CD4-positive, alpha-beta T cell (primary cell): ENCODE data around the gene CHCHD2. TPM values are rescaled to one million over a fixed set of nuclear protein-coding genes. Genes with fewer than 3 reads are reported as not detected.
"Not testable (repeated sequence)": the region's sequence is repeated elsewhere in the genome, so short reads cannot be mapped to it uniquely, and the experiment has no call there.

ENCODE experiments used
- ATAC-seq: fragments of 200-7000 bp; cut with Tn5 transposase; one replicate; pipeline ENCODE4 v1.10.0; 2022; ENCODE audit warnings: mild to moderate bottlenecking; ENCODE audit not compliant: poor library complexity
- CTCF ChIA-PET: fragments of 350-600 bp; sonication (Branson Sonifier 250); formaldehyde crosslinking; loops from one replicate; lab custom pipeline; 2021; ENCODE audit warnings: antibody characterized with exemption, inconsistent platforms; lab: Charles Lee
- POLR2A ChIA-PET: fragments of 350-600 bp; sonication (Branson Sonifier 250); formaldehyde crosslinking; loops from one replicate; lab custom pipeline; 2021; ENCODE audit warnings: antibody characterized with exemption, inconsistent platforms; lab: Charles Lee
- DNase-seq, 14 experiments: peaks; one replicate each; pipeline ENCODE4 v3.0.0-alpha.2; 2013 to 2020; ENCODE audit warnings: mixed read lengths in 2 of 14
- H3K27ac ChIP-seq, 2 donors: one replicate each; pipeline versions ENCODE4 v1.5.1 to v1.7.0; 2013; ENCODE audit warnings: low read length in 2 of 2, low read depth in 1 of 2, mild to moderate bottlenecking in 1 of 2
- H3K27me3 ChIP-seq, 2 experiments: 1 replicate in 1 of 2; 2 replicates in 1 of 2; pipeline versions ENCODE4 v1.6.1 to v1.7.0; 2013; ENCODE audit warnings: low read length in 2 of 2, control low read depth in 1 of 2, mild to moderate bottlenecking in 1 of 2, moderate library complexity in 1 of 2; ENCODE audit not compliant: insufficient read depth in 2 of 2, control insufficient read depth in 1 of 2
- H3K36me3 ChIP-seq: one replicate; pipeline ENCODE4 v1.6.1; 2013; ENCODE audit warnings: low read length, control low read depth; ENCODE audit not compliant: insufficient read depth
- H3K4me1 ChIP-seq: one replicate; pipeline ENCODE4 v1.6.1; 2013; ENCODE audit warnings: low read length, control low read depth; ENCODE audit not compliant: insufficient read depth
- H3K4me3 ChIP-seq: one replicate; pipeline ENCODE4 v1.5.1; 2013; ENCODE audit warnings: mild to moderate bottlenecking, low read length, moderate library complexity
- H3K9me3 ChIP-seq, 2 experiments: 1 replicate in 1 of 2; 2 replicates in 1 of 2; pipeline versions ENCODE4 v1.6.1 to v1.7.0; 2013; ENCODE audit warnings: low read length in 2 of 2, mild to moderate bottlenecking in 2 of 2, control low read depth in 1 of 2, moderate library complexity in 1 of 2; ENCODE audit not compliant: control insufficient read depth in 1 of 2, insufficient read depth in 1 of 2
- H3K27ac Mint-ChIP-seq: one replicate; pipeline ENCODE4 v1.8.0; 2020; ENCODE audit warnings: mixed read lengths
- H3K27me3 Mint-ChIP-seq: one replicate; pipeline ENCODE4 v1.8.0; 2021; ENCODE audit warnings: mixed read lengths
- H3K36me3 Mint-ChIP-seq: one replicate; pipeline ENCODE4 v1.8.0; 2021; ENCODE audit warnings: low read depth, mixed read lengths
- H3K4me1 Mint-ChIP-seq: one replicate; pipeline ENCODE4 v1.8.0; 2021; ENCODE audit warnings: low read depth, mixed read lengths
- H3K4me3 Mint-ChIP-seq: one replicate; pipeline ENCODE4 v1.8.0; 2020; ENCODE audit warnings: mild to moderate bottlenecking, mixed read lengths
- H3K9me3 Mint-ChIP-seq: one replicate; pipeline ENCODE4 v1.8.0; 2020; ENCODE audit warnings: mixed read lengths
- CTCF ChIP-seq: fragments of 200-600 bp; IDR thresholded peaks from one replicate; pipeline ENCODE4 v1.8.0; 2022; ENCODE audit warnings: antibody characterized with exemption, mild to moderate bottlenecking
- intact Hi-C, 2 experiments: fragments of 100-400 bp; cut with DNase I in 1 of 2; cut with micrococcal nuclease in 1 of 2; formaldehyde crosslinking; loops; one replicate each; pipeline versions ENCODE4 v1.15.1 to v1.9.0; 2023 to 2025; cut with DNase I, micrococcal nuclease
- total RNA-seq, 174 experiments: library from RNA in 2 of 174; stranded (reverse) in 2 of 174; gene quantifications; one replicate each; pipeline ENCODE4 v1.2.3 and lab custom pipeline; 2021 to 2026

The CHCHD2 gene
- total RNA-seq, 2 experiments from 2014 or later, result 250 to 252 TPM

DNA sequence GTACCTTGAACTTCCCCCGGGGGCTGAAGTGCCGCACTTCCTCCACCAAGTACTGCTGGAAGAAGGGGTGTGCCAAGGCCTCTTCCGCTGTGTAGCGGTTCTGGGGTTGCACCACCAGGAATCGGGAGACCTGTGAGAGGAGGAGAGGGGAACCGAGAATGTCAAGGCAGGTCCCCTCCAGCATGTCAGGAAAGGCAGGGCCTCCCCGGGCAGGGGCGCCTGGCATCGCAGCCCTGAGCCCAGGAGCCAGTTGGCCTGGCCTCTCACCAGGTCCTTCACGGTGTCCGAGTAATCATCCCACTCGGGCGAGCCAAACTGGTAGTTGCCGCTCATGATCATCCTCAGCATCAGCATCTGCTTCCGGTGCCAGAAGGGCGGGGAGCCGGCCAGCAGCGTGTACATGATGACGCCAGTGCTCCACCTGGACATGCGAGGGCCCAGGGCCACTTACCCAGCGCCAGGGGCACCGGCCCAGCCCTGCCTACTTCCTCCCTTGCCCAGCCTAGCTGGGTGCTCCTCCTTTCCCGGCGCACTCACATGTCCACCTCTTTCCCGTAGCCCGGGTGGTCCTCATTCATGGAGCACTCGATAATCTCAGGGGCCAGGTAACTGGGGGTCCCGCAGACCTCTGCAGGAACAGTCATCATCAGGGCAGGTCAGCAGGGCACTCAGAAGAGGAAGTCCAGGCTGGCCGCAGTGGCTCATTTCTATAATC lies 24.5 kb downstream of the CHCHD2 start:
- Histone ChIP-seq H3K9me3 (no peaks in the 10 kb centered on the region), H3K4me1 (no peaks in the 10 kb centered on the region), H3K36me3 (peaks cover 31% of the 10 kb centered on the region), H3K27me3 (no peaks in the 10 kb centered on the region), H3K27ac (no peak overlapping the region), H3K4me3 (no peak overlapping the region)
- no peak overlapping the region for H3K27ac Mint-ChIP-seq
- ChIA-PET POLR2A (no interaction called here), CTCF (no interaction called here)
- H3K4me1 Mint-ChIP-seq, result no peaks in the 10 kb centered on the region
- no peaks in the 10 kb centered on the region for H3K27me3 Mint-ChIP-seq
- TF ChIP-seq CTCF, result no peak
- H3K9me3 Mint-ChIP-seq, result no peaks in the 10 kb centered on the region
- DNase-seq, result no peak
- intact Hi-C loops, result no loop called here
- H3K36me3 Mint-ChIP-seq, result peaks cover 52% of the 10 kb centered on the region
- no peak overlapping the region for H3K4me3 Mint-ChIP-seq
- ATAC-seq, result no peak

- H3K4me3 ChIP-seq, ATAC-seq, H3K4me3 Mint-ChIP-seq, H3K27me3 Mint-ChIP-seq, H3K27ac ChIP-seq, H3K4me1 Mint-ChIP-seq, H3K9me3 ChIP-seq, intact Hi-C loops, H3K9me3 Mint-ChIP-seq, POLR2A ChIA-PET, H3K27me3 ChIP-seq, H3K4me1 ChIP-seq, DNase-seq, H3K27ac Mint-ChIP-seq, CTCF ChIA-PET: not testable (repeated sequence)
- peaks cover 51% of the 10 kb centered on the region for H3K36me3 Mint-ChIP-seq
- H3K36me3 ChIP-seq, result peaks cover 35% of the 10 kb centered on the region
Measured at GRCh38 chr7:56080726-56081435, 25.4 kb downstream of the CHCHD2 start.

DNA sequence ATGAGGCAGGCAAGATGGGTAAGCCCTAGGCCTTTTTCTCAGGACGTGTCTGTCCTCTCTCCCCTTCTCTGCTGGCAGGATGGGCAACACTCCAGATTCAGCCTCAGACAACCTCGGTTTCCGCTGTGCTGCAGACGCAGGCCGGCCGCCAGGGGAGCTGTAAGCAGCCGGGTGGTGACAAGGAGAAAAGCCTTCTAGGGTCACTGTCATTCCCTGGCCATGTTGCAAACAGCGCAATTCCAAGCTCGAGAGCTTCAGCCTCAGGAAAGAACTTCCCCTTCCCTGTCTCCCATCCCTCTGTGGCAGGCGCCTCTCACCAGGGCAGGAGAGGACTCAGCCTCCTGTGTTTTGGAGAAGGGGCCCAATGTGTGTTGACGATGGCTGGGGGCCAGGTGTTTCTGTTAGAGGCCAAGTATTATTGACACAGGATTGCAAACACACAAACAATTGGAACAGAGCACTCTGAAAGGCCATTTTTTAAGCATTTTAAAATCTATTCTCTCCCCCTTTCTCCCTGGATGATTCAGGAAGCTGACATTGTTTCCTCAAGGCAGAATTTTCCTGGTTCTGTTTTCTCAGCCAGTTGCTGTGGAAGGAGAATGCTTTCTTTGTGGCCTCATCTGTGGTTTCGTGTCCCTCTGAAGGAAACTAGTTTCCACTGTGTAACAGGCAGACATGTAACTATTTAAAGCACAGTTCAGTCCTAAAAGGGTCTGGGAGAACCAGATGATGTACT lies 26.7 kb downstream of the CHCHD2 start:
- intact Hi-C loops, result no loop called here
- Histone ChIP-seq H3K27me3 (no peaks in the 10 kb centered on the region), H3K27ac (no peak overlapping the region), H3K4me1 (peaks cover 3% of the 10 kb centered on the region), H3K9me3 (no peaks in the 10 kb centered on the region), H3K36me3 (peaks cover 38% of the 10 kb centered on the region), H3K4me3 (no peak overlapping the region)
- POLR2A ChIA-PET, result no interaction called here
- CTCF ChIA-PET, result no interaction called here
- TF ChIP-seq CTCF, result no peak
- no peaks in the 10 kb centered on the region for H3K9me3 Mint-ChIP-seq
- ATAC-seq (no peak), DNase-seq (no peak)
- H3K4me3 Mint-ChIP-seq, result no peak overlapping the region
- H3K36me3 Mint-ChIP-seq, result peaks cover 49% of the 10 kb centered on the region
- no peak overlapping the region for H3K27ac Mint-ChIP-seq
- H3K4me1 Mint-ChIP-seq, result no peaks in the 10 kb centered on the region
- no peaks in the 10 kb centered on the region for H3K27me3 Mint-ChIP-seq
